Cerebellar cortex (tissue), 1 donor: ENCODE results near the gene APOL6.

Source experiments
- DNase-seq: peaks from one replicate; pipeline ENCODE4 v3.0.0-alpha.2; 2015; ENCODE audit warnings: low spot score

APOL6 gene, protein sequence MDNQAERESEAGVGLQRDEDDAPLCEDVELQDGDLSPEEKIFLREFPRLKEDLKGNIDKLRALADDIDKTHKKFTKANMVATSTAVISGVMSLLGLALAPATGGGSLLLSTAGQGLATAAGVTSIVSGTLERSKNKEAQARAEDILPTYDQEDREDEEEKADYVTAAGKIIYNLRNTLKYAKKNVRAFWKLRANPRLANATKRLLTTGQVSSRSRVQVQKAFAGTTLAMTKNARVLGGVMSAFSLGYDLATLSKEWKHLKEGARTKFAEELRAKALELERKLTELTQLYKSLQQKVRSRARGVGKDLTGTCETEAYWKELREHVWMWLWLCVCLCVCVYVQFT

DNA sequence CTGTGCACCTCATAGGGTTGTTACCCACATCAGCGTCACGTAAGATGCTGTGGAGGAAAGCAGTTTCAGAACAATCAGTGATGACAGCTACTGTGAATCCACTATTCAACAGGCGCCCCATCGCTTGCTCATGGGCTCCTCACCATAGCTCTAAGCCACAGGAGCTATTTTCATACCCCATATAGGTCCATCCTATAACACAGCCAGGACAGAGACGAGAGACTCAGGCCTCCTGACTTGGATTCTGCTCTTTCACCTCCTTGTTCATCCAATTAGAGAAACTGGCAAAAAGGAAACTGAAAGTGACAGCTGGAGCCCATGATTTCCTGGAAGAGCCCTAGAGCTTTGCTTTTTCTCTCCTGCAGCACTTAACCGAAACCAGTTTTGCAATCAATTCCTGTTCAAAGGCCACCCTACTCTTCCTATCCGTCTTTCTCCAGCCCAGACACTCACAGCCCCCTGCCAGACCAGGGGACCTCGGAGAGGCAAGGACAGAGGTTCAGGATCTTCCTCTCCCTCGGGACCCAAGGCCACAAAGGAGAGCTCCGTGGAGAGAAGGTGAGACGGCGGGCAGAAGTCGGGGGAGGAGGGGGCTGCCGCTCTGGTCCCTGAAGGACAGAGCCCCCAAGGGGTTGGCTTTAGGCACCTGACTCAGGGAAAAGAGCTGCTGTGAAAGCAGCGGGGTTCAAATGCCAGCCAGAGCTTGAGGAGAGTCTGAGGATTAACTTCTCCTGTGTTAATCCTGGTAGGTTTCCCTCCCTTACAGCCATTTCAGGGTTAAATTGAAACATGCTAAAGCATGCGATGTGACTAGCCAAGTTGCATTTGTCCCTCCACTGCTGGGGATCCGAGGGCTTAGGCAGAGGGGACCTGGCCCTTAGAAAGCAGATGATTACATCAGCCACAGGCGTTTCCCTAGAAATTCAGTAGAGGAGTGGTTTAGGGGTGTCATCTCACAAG, at the start of gene APOL6:
APOL6 (plus strand) TSS at position 381 of the 960 bp plus-strand sequence. CDS start 7,980 bp downstream, outside the sequence.
- DNase-seq: peak; percentile 6

DNA sequence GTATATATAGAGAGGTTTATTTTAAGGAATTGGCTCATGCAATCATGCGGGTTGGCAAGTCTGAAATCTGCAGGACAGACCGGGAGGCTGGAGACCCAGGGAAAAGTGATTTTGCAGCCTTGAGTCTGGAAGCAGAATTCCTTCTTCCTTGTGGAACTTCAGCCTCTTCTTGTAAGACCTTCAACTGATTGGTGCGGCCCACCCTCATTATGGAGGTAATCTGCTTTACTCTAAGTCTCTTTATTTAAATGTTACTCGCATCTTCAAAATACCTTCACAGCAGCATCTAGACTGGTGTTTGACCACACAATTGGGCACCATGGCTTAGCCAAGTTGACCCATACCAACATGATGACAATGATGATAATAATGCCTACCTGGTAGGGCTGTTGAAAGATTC, 48.9 kb upstream of the APOL6 start:
- no peak for DNase-seq

DNA sequence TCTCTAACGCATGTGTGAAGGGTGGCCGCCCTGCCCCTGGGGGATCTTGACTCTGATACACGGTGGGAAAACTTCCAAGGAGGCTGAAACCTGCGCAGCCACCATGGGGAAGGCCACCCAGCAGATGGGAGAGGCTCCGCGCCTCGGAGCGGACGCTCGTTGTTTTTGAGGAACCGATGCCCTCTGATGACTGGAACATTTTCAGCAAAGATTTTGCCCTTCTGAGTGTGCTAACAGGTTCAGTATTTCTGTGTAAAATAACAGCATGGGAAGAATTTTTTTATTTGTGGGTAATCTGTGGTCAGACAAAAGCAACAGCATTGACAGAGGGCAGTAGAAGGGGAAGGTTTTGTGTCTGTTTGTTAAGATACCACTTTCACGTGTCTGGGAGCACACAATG, 47.8 kb upstream of the APOL6 start:
- no peak for DNase-seq

DNA sequence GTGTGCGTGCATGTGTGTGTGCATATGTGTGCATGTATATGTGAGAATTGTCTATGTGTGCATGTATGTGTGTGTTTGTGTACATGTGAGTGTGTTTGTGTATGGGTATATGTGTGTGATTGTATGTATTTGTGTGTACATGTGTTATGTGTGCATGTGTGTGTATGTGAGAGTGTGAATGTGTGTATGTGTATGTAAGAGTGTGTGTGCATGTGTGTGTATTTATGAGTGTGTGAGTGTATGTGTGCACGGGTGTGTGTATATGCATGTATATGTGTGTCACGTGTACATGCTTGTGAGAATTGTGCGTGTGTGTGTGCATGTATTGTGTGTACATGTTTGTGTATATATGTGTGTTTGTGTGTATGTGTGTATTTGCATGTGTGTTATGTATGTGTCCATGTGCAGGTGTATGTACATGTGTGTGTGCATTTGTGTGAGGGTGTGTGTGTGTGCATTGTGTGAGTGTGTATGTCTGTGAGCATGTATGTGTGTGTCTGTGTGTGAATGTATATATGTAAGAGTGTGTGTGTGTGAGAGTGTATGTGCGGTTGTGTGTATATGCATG, 47.1 kb upstream of the APOL6 start:
- no peak for DNase-seq

DNA sequence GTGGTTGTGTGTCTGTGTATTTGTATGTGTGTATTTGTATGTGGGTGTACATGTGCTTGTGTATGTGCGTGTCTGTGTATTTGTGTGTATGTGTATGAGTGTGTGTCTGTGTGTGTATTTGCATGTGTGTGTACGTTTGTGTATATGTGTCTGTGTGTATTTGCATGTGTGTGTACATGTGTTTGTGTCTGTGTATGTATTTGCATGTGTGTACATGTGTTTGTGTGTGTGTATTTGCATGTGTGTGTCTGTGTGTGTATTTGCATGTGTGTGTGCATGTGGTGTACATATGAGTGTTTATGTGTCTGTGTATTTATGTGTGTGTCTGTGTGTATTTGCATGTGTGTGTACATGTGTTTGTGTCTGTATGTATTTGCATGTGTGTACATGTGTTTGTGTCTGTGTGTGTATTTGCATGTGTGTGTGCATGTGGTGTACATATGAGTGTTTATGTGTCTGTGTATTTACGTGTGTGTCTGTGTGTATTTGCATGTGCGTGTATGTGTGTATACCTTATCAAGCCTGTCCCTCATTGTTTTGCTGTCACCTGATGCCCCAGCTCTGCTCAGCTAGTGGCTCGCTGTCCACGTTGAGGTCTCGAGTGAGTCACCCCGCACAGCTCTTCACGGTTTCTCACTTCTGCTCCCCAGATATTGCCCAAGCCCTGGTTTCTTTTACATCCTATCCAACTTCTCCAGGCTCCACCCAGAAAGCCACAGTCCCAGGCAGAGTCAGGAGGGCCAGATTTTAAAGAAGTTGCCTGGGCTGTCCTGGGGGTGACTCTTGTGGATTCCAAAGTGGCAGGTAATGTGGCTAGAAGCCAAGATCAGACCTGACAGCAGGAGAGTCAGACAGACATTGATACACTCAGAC, 46.3 kb upstream of the APOL6 start:
- no peak for DNase-seq

DNA sequence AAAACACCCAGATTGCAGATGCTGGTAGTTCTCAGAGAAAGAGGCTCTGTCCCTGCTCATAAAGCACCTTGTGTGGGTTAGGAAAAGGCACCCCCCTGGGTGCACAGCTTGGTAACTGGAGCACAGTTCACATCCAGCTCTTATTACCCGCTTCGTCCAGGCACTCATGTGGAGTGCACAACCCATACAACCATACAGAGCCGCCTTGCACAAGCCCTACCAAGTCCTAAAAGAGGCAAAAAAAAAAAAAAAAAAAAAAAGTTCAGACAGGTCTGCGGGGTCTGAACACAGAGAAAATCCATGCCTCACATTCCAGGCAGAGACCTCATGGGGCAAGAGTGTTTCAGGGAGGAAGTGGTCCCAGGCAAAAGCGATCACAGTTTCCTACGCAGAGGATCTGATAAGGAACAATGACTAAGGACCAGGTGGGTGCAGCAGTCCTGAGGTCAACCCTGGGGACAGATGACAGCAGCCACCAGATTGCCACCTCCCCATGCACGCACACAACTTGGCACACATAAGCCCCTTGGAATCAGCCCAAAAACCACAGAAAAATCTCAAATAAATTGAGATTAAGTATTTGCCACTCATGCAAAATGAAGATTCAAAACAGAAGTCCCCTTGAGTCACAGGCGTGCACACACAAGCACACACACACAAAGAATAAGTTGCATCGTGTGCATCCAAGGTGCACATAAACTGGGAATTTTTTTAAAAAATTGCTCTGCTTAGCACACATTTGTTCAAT, 43.5 kb upstream of the APOL6 start:
- DNase-seq: no peak

DNA sequence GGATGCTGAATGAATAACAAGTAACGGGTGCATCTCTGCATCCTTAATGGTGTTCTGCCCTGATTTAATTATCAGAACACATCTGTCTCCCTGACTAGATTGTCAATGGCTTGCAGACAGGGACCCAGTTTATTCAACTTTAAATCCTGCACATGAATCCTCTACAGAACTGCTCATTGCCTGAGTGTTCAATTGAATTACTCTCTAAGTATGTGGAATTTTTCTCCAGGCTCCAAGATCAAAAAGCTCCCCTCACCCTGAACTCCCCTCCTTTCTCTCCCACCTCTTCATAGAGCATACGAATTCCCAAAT, 42.9 kb upstream of the APOL6 start:
- no peak for DNase-seq

DNA sequence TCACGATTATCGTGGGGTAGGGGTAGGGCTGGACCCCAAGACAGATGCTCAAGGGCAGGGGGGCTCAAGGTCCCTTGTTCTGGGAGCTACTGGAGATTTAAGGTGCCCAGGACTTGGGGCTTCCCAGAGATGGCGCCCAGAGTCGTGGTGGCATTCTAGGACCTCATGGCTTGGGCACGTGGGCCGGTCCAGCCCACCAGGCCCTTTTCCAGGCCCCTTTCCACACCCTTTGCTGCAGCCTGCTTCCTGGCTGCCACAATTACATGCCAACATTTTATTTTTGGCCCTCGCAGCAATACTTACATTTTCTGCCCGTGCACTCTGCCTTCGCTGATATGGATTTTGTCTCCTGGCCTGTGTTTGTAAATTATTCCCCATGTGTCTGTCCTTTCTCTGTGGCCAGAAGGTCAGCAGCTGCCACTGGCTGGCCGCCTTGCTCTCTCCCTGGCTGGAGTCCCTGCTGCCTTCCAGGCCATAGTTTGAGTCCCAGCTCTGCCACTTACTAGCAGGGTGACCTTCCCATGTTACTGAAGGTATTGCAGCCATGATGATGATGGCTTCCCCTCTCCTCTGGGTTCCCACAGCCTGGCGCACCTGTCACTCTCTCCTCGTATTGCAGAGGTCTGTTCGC, 42.3 kb upstream of the APOL6 start:
- no peak for DNase-seq

DNA sequence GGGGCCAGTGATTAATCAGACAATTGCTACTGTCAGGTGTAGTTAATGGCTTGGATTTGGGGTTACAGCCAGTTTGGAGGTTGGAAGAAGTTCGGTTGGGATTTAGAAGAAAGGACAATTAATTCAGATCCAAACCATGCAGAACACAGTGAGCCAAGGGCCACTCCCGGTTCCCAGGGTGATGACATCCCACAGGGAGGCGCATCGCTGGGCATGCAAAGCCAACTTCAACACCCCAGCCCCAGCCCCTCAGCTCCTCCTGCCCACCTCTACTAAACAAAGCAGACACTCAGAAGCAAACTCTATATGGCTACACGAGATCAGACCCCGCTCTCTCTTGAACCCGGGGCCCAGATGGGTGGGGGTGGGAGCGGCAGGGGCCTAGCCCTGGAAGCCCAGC, 41.3 kb upstream of the APOL6 start:
- no peak for DNase-seq

DNA sequence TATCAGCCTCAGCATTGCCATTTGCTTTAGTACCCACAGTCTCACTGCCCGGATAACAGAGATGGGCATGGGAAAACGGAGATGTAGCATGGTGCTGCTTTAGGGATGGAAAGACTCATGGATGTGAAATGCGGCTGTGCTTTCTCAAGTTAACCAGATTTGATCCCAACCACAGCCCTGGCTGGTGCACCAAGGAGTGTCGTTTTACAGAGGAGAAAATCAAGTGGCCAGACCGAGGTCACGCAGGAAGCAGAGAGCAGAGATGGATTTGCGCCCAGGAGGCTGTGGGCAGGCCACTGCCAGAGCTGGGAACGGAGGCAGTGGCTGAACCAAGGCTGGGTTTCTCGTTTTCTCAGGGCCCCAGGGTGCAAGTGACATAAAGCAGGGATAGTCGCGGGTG, 40.2 kb upstream of the APOL6 start:
- DNase-seq: no peak

DNA sequence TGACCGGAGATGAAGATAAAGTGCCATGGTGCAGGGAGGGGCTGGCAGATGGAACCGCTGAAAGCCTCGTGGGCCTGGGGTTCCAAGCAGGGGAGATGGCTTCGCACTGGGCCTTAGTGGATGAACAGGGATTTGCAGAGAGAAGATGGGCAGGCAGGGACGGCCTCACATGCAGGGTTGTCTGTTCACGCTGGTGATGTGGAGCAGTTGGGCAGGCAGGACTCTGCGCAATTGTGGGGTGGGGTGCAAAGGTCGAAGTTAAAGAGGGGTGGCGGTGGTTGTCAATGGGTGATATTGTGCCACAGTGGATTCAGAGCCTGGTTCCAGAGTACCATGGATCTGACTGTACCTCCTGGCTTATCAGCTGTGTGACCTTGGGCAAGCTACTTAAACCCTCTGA, 39.0 kb upstream of the APOL6 start:
- DNase-seq: no peak

DNA sequence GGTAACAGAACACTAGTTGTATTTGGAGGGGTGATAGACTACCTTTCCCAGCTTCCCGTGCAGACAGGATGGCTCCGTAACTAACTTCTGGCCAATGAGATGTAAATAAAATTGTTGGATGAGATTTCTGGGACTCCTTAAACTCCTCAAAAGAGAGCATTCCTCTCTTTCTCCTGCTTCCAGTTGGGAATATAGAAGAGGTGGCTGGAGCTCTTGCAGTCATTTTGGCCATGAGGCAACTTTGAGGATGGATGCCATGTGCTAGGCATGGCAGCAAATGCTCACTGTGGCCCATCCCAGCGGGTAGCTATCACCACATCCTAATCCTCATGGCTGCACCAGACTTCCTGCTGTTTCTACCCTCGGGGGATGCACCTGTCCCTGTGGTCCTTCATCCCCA, 38.5 kb upstream of the APOL6 start:
- DNase-seq: no peak

DNA sequence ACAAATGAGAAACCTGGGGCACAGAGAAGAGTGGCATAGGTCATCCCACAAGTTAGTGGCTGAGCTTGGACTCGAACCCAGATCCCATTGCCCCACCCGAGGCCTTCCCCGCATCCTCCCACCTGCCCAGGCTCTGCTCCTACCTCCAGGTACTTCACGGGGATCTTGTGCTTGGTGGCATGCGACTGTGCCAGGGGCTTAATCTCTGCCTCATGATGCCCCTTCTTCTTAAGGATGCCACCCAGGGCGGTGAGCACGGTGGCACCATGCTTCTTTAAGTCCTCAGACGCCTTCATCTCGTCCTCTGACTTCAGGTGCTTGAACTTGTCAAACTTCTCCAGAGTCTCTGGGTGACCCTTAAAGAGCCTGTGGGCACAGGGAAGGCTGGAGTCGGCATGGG, 37.5 kb upstream of the APOL6 start:
- no peak for DNase-seq

DNA sequence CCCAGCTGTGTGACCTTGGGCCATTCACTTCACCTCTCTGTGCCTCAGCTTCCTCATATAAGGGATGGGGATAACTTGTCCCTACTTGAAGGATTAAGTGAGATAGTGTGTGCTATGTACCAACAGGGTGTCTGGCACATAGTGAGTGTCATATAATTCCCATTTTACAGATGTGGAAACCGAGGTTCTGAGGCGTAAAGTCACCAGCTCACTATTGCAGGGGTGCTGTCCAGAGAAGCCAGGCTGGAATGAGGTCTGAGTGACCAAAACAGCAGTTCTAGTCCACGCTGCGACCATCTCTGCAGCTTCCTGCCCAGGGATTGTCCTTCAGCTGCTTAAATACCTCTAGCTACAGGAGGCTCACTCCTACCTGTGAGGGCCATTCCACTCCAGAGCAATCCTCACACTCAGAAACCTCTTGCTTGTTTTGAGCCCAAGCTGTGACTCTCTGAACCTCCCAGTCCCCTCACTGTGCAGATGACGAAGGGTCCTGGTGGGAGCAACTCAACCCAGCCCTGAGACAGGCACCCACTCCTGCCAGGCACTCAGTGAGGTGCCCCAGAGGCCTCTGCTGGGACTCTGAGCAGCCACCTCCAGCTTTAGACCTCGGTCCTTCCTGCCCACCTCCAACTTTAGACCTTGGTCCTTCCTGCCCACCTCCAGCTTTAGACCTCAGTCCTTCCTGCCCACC, 36.9 kb upstream of the APOL6 start:
- no peak for DNase-seq

DNA sequence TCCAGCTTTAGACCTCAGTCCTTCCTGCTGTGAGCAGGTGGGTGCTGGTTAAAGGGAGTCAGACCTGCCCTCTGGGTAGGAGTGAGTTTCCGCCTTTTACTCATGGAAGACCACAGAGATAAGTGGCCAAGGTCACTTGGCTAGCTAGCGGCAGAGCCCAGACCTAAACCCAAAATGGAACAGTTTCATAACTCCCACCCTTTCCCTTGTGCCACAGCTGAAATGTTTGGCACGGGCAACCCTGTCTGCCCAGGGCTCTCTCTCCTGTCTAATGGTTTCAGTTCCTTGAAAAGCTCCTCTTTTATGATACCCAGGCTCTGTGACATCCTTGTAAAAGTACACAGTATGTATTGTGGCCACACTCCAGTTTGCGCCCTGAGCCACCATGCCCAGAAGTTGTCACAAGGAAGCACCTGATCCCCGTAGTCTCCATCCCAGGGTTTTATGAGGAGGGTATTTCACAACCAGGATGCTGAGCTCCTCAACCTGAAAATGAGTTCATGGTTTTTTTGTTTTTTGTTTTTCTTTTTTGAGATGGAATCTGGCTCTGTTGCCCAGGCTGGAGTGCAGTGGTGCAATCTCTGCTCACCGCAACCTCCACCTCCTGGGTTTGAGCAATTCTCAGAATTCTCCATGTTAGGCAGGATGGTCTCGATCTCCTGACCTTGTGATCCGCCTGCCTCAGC, 36.2 kb upstream of the APOL6 start:
- no peak for DNase-seq

DNA sequence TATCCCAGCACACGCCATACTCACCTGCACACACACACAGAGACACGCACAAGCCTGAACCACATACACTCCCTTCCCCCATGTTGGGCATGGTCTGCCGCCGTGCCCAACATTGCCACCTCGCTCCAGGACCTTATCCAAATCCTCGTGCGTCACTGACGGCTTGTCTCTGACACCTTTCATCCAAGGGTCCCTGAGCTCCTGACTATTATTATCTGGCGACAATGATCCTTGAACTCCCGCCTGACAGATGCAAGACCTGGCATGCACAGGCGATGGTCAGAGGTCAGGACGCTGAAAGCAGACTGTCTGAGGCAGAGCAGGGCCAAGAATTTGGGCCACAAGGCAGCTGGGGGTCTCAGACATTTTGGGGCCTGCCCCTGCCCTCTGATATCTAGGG, 35.3 kb upstream of the APOL6 start:
- DNase-seq: no peak

DNA sequence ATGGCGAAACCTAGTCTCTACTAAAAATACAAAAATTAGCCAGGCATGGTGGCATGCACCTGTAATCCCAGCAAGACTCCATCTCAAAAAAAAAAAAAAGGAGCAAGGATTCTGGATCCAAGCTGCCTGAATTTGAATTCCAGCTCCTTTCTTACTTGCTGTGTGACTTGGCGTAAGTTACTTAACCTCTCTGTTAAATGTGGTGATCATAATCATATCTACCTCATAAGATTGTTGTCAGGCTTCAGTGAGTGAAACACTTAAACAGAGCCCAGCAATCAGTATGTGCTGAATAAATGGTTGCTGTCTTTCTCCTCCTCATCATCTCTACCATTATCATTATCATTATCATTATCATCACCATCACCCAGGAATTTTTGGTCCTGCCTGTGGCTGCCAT, 33.8 kb upstream of the APOL6 start:
- DNase-seq: no peak

DNA sequence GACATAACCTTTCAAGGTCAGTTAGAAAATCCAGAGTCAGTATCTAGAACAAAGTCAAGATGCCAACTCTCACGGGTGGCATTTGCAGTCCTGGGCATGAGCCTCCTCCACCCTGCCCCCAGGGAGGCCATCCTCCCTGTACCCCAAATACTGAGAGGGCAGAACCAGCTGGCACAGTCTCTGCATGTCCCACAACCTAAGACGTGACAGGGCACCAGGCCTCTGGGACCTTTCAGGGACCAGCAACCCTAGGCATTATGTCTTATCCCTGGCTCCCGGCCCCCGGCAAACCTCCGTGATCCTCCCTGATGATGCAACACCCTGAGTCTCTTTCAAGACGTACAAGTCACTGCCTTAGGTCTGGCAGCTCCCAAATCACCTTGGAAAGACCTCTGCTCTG, 33.1 kb upstream of the APOL6 start:
- no peak for DNase-seq

DNA sequence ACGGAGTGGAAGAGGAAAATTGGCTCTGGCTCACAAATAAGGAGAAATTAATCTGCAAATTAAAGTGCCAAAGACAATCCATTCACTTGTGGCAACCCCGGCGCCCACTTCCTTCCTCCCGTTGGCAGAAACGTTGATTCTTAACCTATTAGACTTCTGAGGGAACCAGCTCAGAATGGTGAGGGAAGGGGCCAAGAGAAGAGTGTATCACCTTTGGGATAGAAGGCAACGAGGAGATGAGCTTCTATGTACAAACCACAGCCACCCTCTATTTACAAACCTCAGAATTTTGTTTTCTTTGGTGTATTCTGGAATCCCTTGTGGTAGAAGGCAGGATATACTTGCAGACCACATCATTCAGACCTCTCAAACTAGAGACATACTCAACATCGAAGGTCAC, 32.2 kb upstream of the APOL6 start:
- no peak for DNase-seq
